GM12878 (cell line): Measurements from ENCODE around the gene PNPLA8.

ENCODE experiments used
- CEBPB ChIP-seq, 2 experiments: fragments of 150-350 bp in 1 of 2; IDR thresholded peaks; 2 replicates each; pipeline ENCODE4 v1.6.1; 2012 to 2014; ENCODE audit warnings: low read depth in 2 of 2, low read length in 2 of 2, borderline replicate concordance in 1 of 2, inconsistent platforms in 1 of 2
- EGR1 ChIP-seq, 2 experiments: IDR thresholded peaks; 1 replicate in 1 of 2; 2 replicates in 1 of 2; pipeline ENCODE4 v1.6.1; 2011 to 2012; ENCODE audit warnings: low read depth in 2 of 2, low read length in 2 of 2, borderline replicate concordance in 1 of 2, mild to moderate bottlenecking in 1 of 2, moderate library complexity in 1 of 2
- ETV6 ChIP-seq, 2 experiments: fragments of 450-650 bp in 1 of 2; IDR thresholded peaks in 1 of 2; conservative IDR thresholded peaks in 1 of 2; 2 replicates each; pipeline ENCODE4 v1.6.1; 2014; ENCODE audit warnings: antibody characterized with exemption in 1 of 2, borderline replicate concordance in 1 of 2, low read depth in 1 of 2, mild to moderate bottlenecking in 1 of 2, moderate library complexity in 1 of 2
- LARP7 ChIP-seq: fragments of 450-650 bp; IDR thresholded peaks from 2 replicates; pipeline ENCODE4 v1.6.1; 2017; ENCODE audit warnings: mild to moderate bottlenecking
- NFIC ChIP-seq: IDR thresholded peaks from 2 replicates; pipeline ENCODE4 v1.6.1; 2012; ENCODE audit warnings: low read depth, mild to moderate bottlenecking, inconsistent platforms, low read length, moderate library complexity
- TF ChIP-seq, protein P1 (sequence below), 3 experiments: IDR thresholded peaks in 2 of 3; conservative IDR thresholded peaks in 1 of 3; 2 replicates each; pipeline ENCODE4 v1.5.1; 2011; ENCODE audit warnings: low read depth in 3 of 3, low read length in 3 of 3, mild to moderate bottlenecking in 3 of 3, control low read depth in 2 of 3, moderate library complexity in 2 of 3, inconsistent platforms in 1 of 3, mixed read lengths in 1 of 3; ENCODE audit not compliant: control insufficient read depth in 2 of 3, insufficient read depth in 1 of 3; ENCODE audit errors: extremely low read depth in 1 of 3
- TF ChIP-seq, protein P2 (sequence below): fragments of 450-650 bp; conservative IDR thresholded peaks from 2 replicates; pipeline ENCODE4 v1.6.1; 2017; ENCODE audit warnings: mild to moderate bottlenecking, moderate library complexity

DNA sequence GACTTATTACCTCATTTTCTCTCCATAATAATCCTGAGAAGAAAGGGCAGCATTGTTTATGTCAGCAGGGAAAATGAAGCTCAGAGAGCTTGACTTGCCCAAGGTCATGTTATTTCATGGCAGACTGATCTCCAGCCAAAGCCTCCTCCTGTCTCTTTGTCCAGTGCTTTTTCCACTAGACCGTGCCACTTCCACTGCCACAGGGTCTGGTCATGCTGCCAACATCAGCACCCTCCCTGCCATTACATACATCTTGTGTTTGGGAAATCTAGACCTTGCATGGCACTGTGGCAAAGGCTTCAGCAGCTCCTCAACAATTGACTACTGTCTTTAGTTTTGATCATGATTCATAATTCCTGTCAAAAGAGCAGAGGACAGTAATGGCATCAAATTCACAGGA is 94.8 kb downstream of the PNPLA8 start:
- TF ChIP-seq, protein P1, sequence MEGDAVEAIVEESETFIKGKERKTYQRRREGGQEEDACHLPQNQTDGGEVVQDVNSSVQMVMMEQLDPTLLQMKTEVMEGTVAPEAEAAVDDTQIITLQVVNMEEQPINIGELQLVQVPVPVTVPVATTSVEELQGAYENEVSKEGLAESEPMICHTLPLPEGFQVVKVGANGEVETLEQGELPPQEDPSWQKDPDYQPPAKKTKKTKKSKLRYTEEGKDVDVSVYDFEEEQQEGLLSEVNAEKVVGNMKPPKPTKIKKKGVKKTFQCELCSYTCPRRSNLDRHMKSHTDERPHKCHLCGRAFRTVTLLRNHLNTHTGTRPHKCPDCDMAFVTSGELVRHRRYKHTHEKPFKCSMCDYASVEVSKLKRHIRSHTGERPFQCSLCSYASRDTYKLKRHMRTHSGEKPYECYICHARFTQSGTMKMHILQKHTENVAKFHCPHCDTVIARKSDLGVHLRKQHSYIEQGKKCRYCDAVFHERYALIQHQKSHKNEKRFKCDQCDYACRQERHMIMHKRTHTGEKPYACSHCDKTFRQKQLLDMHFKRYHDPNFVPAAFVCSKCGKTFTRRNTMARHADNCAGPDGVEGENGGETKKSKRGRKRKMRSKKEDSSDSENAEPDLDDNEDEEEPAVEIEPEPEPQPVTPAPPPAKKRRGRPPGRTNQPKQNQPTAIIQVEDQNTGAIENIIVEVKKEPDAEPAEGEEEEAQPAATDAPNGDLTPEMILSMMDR (IDR thresholded peaks at IDR 0.05 in 2 of 3, conservative IDR thresholded peaks at IDR 0.05 in 1 of 3; ENCODE audit: control insufficient read depth in 2 of 3, extremely low read depth in 1 of 3, insufficient read depth in 1 of 3, low read depth in 3 of 3, low read length in 3 of 3) = no peak
- TF ChIP-seq ETV6 (conservative IDR thresholded peaks at IDR 0.05 in 1 of 2, IDR thresholded peaks at IDR 0.05 in 1 of 2; ENCODE audit: borderline replicate concordance in 1 of 2, low read depth in 1 of 2) (no peak), NFIC (no peak), LARP7 (no peak), EGR1 (IDR thresholded peaks at IDR 0.05; ENCODE audit: borderline replicate concordance in 1 of 2, low read depth in 2 of 2, low read length in 2 of 2) (no peak), CEBPB (IDR thresholded peaks at IDR 0.05; ENCODE audit: borderline replicate concordance in 1 of 2, low read depth in 2 of 2, low read length in 2 of 2) (no peak)
- TF ChIP-seq, protein P2, sequence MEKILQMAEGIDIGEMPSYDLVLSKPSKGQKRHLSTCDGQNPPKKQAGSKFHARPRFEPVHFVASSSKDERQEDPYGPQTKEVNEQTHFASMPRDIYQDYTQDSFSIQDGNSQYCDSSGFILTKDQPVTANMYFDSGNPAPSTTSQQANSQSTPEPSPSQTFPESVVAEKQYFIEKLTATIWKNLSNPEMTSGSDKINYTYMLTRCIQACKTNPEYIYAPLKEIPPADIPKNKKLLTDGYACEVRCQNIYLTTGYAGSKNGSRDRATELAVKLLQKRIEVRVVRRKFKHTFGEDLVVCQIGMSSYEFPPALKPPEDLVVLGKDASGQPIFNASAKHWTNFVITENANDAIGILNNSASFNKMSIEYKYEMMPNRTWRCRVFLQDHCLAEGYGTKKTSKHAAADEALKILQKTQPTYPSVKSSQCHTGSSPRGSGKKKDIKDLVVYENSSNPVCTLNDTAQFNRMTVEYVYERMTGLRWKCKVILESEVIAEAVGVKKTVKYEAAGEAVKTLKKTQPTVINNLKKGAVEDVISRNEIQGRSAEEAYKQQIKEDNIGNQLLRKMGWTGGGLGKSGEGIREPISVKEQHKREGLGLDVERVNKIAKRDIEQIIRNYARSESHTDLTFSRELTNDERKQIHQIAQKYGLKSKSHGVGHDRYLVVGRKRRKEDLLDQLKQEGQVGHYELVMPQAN = no peak
